GM12874 (cell line): ENCODE data around the gene INVS.

ENCODE experiments used
- TF ChIP-seq, protein P1 (sequence below): IDR thresholded peaks from 2 replicates; pipeline ENCODE4 v1.5.1; 2011; ENCODE audit warnings: low read depth, mild to moderate bottlenecking, control low read depth, low read length, moderate library complexity; ENCODE audit not compliant: insufficient read depth

The INVS gene

GRCh38 chr9:100228352-100228869 lies 129.4 kb downstream of the INVS start:
- TF ChIP-seq, protein P1, sequence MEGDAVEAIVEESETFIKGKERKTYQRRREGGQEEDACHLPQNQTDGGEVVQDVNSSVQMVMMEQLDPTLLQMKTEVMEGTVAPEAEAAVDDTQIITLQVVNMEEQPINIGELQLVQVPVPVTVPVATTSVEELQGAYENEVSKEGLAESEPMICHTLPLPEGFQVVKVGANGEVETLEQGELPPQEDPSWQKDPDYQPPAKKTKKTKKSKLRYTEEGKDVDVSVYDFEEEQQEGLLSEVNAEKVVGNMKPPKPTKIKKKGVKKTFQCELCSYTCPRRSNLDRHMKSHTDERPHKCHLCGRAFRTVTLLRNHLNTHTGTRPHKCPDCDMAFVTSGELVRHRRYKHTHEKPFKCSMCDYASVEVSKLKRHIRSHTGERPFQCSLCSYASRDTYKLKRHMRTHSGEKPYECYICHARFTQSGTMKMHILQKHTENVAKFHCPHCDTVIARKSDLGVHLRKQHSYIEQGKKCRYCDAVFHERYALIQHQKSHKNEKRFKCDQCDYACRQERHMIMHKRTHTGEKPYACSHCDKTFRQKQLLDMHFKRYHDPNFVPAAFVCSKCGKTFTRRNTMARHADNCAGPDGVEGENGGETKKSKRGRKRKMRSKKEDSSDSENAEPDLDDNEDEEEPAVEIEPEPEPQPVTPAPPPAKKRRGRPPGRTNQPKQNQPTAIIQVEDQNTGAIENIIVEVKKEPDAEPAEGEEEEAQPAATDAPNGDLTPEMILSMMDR: no peak

GRCh38 chr9:100229136-100229535 lies 130.1 kb downstream of the INVS start:
- TF ChIP-seq, protein P1: no peak

DNA sequence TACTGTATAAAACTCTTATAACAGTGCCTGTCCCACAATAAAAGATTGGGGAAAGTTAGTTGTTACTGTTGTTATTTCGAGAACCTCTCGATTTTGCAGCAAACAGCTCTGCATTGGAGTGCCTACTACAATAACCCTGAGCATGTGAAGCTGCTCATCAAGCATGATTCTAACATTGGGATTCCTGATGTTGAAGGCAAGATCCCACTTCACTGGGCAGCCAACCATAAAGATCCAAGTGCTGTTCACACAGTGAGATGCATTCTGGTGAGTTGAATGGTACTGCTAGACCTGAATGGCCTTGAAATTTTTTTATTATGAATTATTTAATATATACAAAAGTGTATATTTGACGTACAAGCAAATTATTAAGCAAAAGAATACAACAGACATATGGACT lies 130.5 kb downstream of the INVS start:
- TF ChIP-seq, protein P1: no peak

DNA sequence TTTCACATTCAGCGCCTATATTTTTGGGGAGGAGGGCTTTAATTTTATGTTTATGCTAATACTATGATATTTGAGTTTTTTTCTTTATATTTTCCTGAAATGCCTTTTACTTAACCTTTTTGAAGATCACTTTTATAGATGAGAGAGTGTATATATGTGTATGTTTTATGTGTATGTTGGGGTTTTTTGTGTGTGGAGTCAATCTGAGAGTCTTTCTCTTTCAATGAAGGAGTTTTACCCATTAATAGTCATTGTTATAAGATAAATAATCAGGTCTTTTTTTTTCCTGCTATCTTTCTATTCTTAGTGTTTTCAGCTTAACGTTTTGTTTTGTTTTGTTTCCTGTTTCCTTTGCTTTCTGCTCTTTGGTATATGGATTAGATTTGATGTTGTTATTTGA lies 141.5 kb downstream of the INVS start:
- TF ChIP-seq, protein P1: no peak

DNA sequence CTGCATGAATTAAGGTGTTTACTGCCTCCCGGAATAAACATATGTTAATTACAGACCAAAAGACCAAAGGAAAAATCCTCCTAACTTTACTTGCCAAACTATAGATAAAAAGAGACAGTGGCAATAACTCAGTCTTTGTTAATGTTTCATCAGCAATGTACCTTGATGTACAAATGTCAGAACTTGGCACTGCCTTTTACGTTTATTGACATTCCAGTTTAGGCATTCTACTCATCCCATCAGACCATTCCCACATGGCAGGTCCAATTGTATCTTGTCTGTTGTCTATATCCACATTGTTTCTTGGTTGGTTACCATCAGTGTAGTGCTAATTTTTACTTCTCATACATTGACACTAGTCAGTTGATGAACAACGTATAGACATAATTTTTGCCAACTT lies 168.2 kb downstream of the INVS start:
- TF ChIP-seq, protein P1: no peak

DNA sequence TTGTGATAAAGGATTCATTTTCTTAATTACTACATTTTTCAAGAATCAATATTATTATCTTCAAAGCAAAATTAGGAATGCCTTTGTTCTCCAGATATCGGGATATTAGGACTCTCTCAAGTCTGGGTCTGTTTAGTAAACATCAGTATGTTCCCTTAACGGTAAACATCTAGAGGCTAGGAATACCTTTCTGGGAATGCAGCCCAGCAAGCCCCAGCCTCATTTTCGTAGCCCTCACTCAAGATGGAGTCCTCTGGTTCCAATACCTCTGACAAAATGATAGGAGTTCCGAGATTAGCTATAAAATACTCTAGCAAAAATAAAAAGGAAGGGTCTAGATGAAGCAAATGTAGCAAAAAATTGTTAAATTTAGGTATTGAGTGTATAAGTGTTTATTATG lies 169.2 kb downstream of the INVS start:
- TF ChIP-seq, protein P1: no peak

DNA sequence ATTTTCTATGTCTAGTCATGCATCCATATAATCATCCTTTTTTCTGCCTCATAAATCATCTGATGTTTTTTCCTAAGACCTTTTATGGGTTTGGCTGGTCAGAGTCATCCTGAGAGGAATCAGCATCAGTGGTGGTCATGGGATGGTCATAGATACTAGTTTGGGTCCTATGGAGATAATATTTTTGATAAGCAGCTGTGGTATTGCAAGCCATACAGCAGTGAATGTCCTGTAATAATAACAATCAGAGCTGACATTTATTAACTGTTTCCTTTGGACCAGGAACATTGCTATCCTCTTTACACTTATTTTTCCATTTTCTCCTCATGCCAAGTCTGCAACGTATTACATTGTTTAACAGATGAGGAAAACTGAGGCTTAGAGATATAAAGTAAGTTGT lies 170.6 kb downstream of the INVS start:
- TF ChIP-seq, protein P1: no peak
